A673 (cell line): Measurements from ENCODE around the gene THPO. TPM values are rescaled to one million over a fixed set of nuclear protein-coding genes. Genes with fewer than 3 reads are reported as not detected.
A peak's percentile ranks its signal among the peaks of the same experiment; 100 is the strongest.

Source experiments
- BruUV-seq: library from RNA; stranded (reverse); fragments of 400-500 nt; replicated peaks from 2 replicates; lab custom pipeline; 2021; lab: Mats Ljungman, UMichigan
- CTCF ChIA-PET: fragments of 300-600 bp; sonication (Branson Sonifier 250); formaldehyde crosslinking; loops from one replicate; lab custom pipeline; 2022; ENCODE audit warnings: antibody characterized with exemption; lab: Charles Lee
- POLR2A ChIA-PET: fragments of 300-600 bp; sonication (Branson Sonifier 250); formaldehyde crosslinking; loops from one replicate; lab custom pipeline; 2022; ENCODE audit warnings: antibody characterized with exemption; ENCODE audit not compliant: low non-redundant PET; lab: Charles Lee
- DNase-seq: peaks from one replicate; pipeline ENCODE4 v3.0.0-alpha.2; 2015; ENCODE audit warnings: low spot score
- H3K27ac ChIP-seq: fragments of 200-600 bp; sonication (generic); 2 replicates; pipeline ENCODE4 v1.5.1; 2016; ENCODE audit warnings: mixed run types, low read depth, mild to moderate bottlenecking, mixed read lengths, antibody characterized with exemption, low read length; ENCODE audit not compliant: poor library complexity, severe bottlenecking
- H3K27me3 ChIP-seq: fragments of 200-600 bp; sonication (generic); replicated peaks from 2 replicates; pipeline ENCODE4 v1.6.1; 2017; ENCODE audit warnings: mixed run types, low read depth, mild to moderate bottlenecking, mixed read lengths, antibody characterized with exemption, low read length; ENCODE audit not compliant: insufficient read depth, poor library complexity
- H3K36me3 ChIP-seq: fragments of 200-600 bp; sonication (generic); 2 replicates; pipeline ENCODE4 v1.6.1; 2016; ENCODE audit warnings: mixed run types, mild to moderate bottlenecking, mixed read lengths, antibody characterized with exemption, low read length; ENCODE audit not compliant: insufficient read depth, poor library complexity, severe bottlenecking
- H3K4me1 ChIP-seq: fragments of 200-600 bp; sonication (generic); 2 replicates; pipeline ENCODE4 v1.6.1; 2017; ENCODE audit warnings: mixed run types, mild to moderate bottlenecking, mixed read lengths, antibody characterized with exemption, low read length; ENCODE audit not compliant: insufficient read depth, poor library complexity, severe bottlenecking
- H3K4me3 ChIP-seq: fragments of 200-600 bp; sonication (generic); 2 replicates; pipeline ENCODE4 v1.5.1; 2016; ENCODE audit warnings: low read depth, mixed run types, mild to moderate bottlenecking, mixed read lengths, low read length; ENCODE audit not compliant: poor library complexity, severe bottlenecking
- H3K9me3 ChIP-seq: fragments of 200-600 bp; sonication (generic); 2 replicates; pipeline ENCODE4 v1.6.1; 2016; ENCODE audit warnings: mixed run types, low read depth, mild to moderate bottlenecking, mixed read lengths, antibody characterized with exemption, low read length; ENCODE audit not compliant: poor library complexity, severe bottlenecking
- CTCF ChIP-seq: fragments of 300-800, 200-600 bp; sonication (generic); conservative IDR thresholded peaks from 2 replicates; pipeline ENCODE4 v1.5.1; 2017; ENCODE audit warnings: low read depth, mild to moderate bottlenecking, antibody characterized with exemption, low read length, moderate library complexity, mixed read lengths
- EZH2 ChIP-seq: fragments of 200-600 bp; sonication (generic); IDR thresholded peaks from 2 replicates; pipeline ENCODE4 v1.6.1; 2017; ENCODE audit warnings: borderline replicate concordance, low read depth, mild to moderate bottlenecking, mixed read lengths, antibody characterized with exemption, low read length; ENCODE audit not compliant: poor library complexity, severe bottlenecking
- intact Hi-C: fragments of 100-400 bp; cut with micrococcal nuclease; formaldehyde crosslinking; loops from one replicate; pipeline ENCODE4 v1.10.0; 2022; ENCODE audit not compliant: unreplicated experiment
- total RNA-seq: library from RNA; stranded (reverse); gene quantifications from 2 replicates; pipeline ENCODE4 v1.2.3, GENCODE V29; 2021

Gene THPO
- total RNA-seq, 1 experiment from 2014 or later: not detected

GRCh38 chr3:184354121-184354728, 23.8 kb downstream of the THPO start:
- Histone ChIP-seq H3K4me3 (no peak overlapping the region), H3K4me1 (no peaks in the 10 kb centered on the region), H3K27me3 (no peaks in the 10 kb centered on the region), H3K9me3 (no peaks in the 10 kb centered on the region), H3K36me3 (peaks cover 5% of the 10 kb centered on the region), H3K27ac (no peak overlapping the region)
- POLR2A ChIA-PET: no interaction called here
- TF ChIP-seq CTCF (peak; percentile 86), EZH2 (no peak)
- CTCF ChIA-PET: interaction anchor here (0.9 to 1.1 kb wide), 3 partner anchors 8 to 160 kb away, joined by 4 to 5 read pairs (median 4); no protein-coding TSS in a partner anchor
- peak; percentile 50 for DNase-seq
- BruUV-seq: no TSS peak
- intact Hi-C loops: no loop called here

GRCh38 chr3:184353546-184353941, 24.5 kb downstream of the THPO start:
- H3K36me3 ChIP-seq: peaks cover 5% of the 10 kb centered on the region
- BruUV-seq: no TSS peak
- no peak overlapping the region for H3K4me3 ChIP-seq
- CTCF ChIA-PET: interaction anchor here (0.9 to 1.1 kb wide), 3 partner anchors 9 to 160 kb away, joined by 4 to 5 read pairs (median 4); no protein-coding TSS in a partner anchor
- TF ChIP-seq CTCF (no peak), EZH2 (no peak)
- no peak for DNase-seq
- POLR2A ChIA-PET: no interaction called here
- intact Hi-C loops: no loop called here
- no peaks in the 10 kb centered on the region for H3K27me3 ChIP-seq
- no peak overlapping the region for H3K27ac ChIP-seq
- H3K9me3 ChIP-seq: no peaks in the 10 kb centered on the region
- peaks cover 4% of the 10 kb centered on the region for H3K4me1 ChIP-seq

GRCh38 chr3:184352897-184353545, 25.0 kb downstream of the THPO start:
- no peaks in the 10 kb centered on the region for H3K9me3 ChIP-seq
- peaks cover 5% of the 10 kb centered on the region for H3K36me3 ChIP-seq
- ChIA-PET CTCF (interaction anchor here (0.9 to 1.1 kb wide), 2 partner anchors 9 to 19 kb away, joined by 4 to 5 read pairs; no protein-coding TSS in a partner anchor), POLR2A (no interaction called here)
- no peaks in the 10 kb centered on the region for H3K27me3 ChIP-seq
- intact Hi-C loops: no loop called here
- no peak overlapping the region for H3K4me3 ChIP-seq
- H3K27ac ChIP-seq: no peak overlapping the region
- DNase-seq: no peak
- H3K4me1 ChIP-seq: peaks cover 9% of the 10 kb centered on the region
- no TSS peak for BruUV-seq
- TF ChIP-seq EZH2 (no peak), CTCF (no peak)
